ENCODE results near the gene BTBD1. TPM values are rescaled to one million over a fixed set of nuclear protein-coding genes. Genes with fewer than 3 reads are reported as not detected.
"Not testable (repeated sequence)": the region's sequence is repeated elsewhere in the genome, so short reads cannot be mapped to it uniquely, and the experiment has no call there.

Gene BTBD1
- total RNA-seq, 2 donors from 2014 or later: 35.9 to 37.0 TPM

GRCh38 chr15:83098079-83098478, 31.0 kb upstream of the BTBD1 start:
- Histone ChIP-seq H3K9ac (ENCODE audit: extremely low read depth, low read length, poor library complexity, severe bottlenecking) (no peak overlapping the region), H3K27ac (ENCODE audit: low read depth, low read length) (no peak overlapping the region), H3K36me3 (ENCODE audit: control insufficient read depth, insufficient read depth, low read length) (no peaks in the 10 kb centered on the region), H3K4me3 (ENCODE audit: low read length) (no peak overlapping the region), H3K9me3 (ENCODE audit: control insufficient read depth, low read length) (no peaks in the 10 kb centered on the region), H3K4me1 (ENCODE audit: control insufficient read depth, insufficient read depth, low read length) (peaks cover 3% of the 10 kb centered on the region), H3K27me3 (ENCODE audit: control insufficient read depth, insufficient read depth, low read length, poor library complexity, severe bottlenecking) (peaks cover 4% of the 10 kb centered on the region)
- no peak for DNase-seq
- no peaks in the 10 kb centered on the region for H3K9me3 Mint-ChIP-seq
- H3K27me3 Mint-ChIP-seq (ENCODE audit: insufficient read depth): peaks cover 45% of the 10 kb centered on the region
- no peaks in the 10 kb centered on the region for H3K36me3 Mint-ChIP-seq (ENCODE audit: low read depth)
- H3K4me1 Mint-ChIP-seq: peaks cover 5% of the 10 kb centered on the region
- H3K4me3 Mint-ChIP-seq: no peak overlapping the region
- H3K27ac Mint-ChIP-seq: no peak overlapping the region
- TF ChIP-seq, protein P1, sequence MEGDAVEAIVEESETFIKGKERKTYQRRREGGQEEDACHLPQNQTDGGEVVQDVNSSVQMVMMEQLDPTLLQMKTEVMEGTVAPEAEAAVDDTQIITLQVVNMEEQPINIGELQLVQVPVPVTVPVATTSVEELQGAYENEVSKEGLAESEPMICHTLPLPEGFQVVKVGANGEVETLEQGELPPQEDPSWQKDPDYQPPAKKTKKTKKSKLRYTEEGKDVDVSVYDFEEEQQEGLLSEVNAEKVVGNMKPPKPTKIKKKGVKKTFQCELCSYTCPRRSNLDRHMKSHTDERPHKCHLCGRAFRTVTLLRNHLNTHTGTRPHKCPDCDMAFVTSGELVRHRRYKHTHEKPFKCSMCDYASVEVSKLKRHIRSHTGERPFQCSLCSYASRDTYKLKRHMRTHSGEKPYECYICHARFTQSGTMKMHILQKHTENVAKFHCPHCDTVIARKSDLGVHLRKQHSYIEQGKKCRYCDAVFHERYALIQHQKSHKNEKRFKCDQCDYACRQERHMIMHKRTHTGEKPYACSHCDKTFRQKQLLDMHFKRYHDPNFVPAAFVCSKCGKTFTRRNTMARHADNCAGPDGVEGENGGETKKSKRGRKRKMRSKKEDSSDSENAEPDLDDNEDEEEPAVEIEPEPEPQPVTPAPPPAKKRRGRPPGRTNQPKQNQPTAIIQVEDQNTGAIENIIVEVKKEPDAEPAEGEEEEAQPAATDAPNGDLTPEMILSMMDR (conservative IDR thresholded peaks at IDR 0.05): no peak

GRCh38 chr15:83094583-83094982, 27.5 kb upstream of the BTBD1 start:
- no peaks in the 10 kb centered on the region for H3K9me3 ChIP-seq (ENCODE audit: control insufficient read depth, low read length)
- Mint-ChIP-seq H3K4me1 (peaks cover 12% of the 10 kb centered on the region), H3K27me3 (ENCODE audit: insufficient read depth) (peaks cover 32% of the 10 kb centered on the region), H3K9me3 (no peaks in the 10 kb centered on the region), H3K4me3 (no peak overlapping the region), H3K27ac (no peak overlapping the region), H3K36me3 (ENCODE audit: low read depth) (no peaks in the 10 kb centered on the region)
- H3K9ac ChIP-seq (ENCODE audit: extremely low read depth, low read length, poor library complexity, severe bottlenecking): no peak overlapping the region
- H3K4me1 ChIP-seq (ENCODE audit: control insufficient read depth, insufficient read depth, low read length): peaks cover 9% of the 10 kb centered on the region
- H3K27ac ChIP-seq (ENCODE audit: low read depth, low read length): no peak overlapping the region
- WGBS, 2 experiments (ENCODE audit: insufficient coverage in 1 of 2, insufficient read length in 1 of 2): 87 to 88% methylated on average over 5 of the region's 5 CpGs
- H3K36me3 ChIP-seq (ENCODE audit: control insufficient read depth, insufficient read depth, low read length): no peaks in the 10 kb centered on the region
- H3K4me3 ChIP-seq (ENCODE audit: low read length): no peak overlapping the region
- peaks cover 4% of the 10 kb centered on the region for H3K27me3 ChIP-seq (ENCODE audit: control insufficient read depth, insufficient read depth, low read length, poor library complexity, severe bottlenecking)
- DNase-seq: no peak
- TF ChIP-seq, protein P1 (conservative IDR thresholded peaks at IDR 0.05): no peak

DNA sequence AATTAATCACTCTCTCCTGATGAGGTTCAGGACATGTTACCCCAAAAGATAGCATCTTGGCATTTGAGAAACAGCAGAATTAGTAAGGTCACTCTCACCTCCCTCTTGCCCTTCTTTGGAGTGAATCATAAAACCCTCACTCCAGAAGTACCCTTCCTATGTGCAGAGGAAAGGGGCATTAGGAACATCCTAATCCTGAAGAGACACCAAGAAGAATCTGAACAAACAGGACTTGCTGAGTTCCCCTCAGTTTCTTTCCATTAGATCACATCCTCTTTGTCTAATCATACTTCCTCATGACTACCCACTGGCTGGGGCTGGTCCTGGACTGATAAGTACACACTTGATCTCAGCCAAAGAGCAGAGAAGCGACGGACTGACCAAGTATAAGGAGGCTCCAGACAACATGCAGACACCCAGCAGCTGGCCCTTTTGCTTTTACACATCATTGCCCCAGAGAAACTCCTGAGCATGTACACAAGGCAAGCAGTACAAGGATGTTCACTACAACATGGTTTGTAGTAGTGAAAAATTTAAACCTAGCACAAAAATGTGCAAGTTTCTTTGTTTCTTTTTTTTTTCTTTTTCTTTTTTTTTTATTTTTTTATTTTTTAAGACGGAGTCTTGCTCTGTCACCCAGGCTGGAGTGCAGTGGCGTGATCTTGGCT, 25.4 kb upstream of the BTBD1 start:
- Mint-ChIP-seq H3K4me3 (no peak overlapping the region), H3K27ac (no peak overlapping the region), H3K9me3 (no peaks in the 10 kb centered on the region), H3K36me3 (ENCODE audit: low read depth) (no peaks in the 10 kb centered on the region), H3K4me1 (peaks cover 12% of the 10 kb centered on the region), H3K27me3 (ENCODE audit: insufficient read depth) (peaks cover 13% of the 10 kb centered on the region)
- no peak overlapping the region for H3K27ac ChIP-seq (ENCODE audit: low read depth, low read length)
- no peak overlapping the region for H3K4me3 ChIP-seq (ENCODE audit: low read length)
- WGBS, 2 experiments (ENCODE audit: insufficient coverage in 1 of 2, insufficient read length in 1 of 2): 100% methylated on average over 2 to 4 of the region's 4 CpGs
- H3K9ac ChIP-seq (ENCODE audit: extremely low read depth, low read length, poor library complexity, severe bottlenecking): no peak overlapping the region
- no peak for DNase-seq
- peaks cover 4% of the 10 kb centered on the region for H3K27me3 ChIP-seq (ENCODE audit: control insufficient read depth, insufficient read depth, low read length, poor library complexity, severe bottlenecking)
- no peaks in the 10 kb centered on the region for H3K36me3 ChIP-seq (ENCODE audit: control insufficient read depth, insufficient read depth, low read length)
- peaks cover 9% of the 10 kb centered on the region for H3K4me1 ChIP-seq (ENCODE audit: control insufficient read depth, insufficient read depth, low read length)
- TF ChIP-seq, protein P1 (conservative IDR thresholded peaks at IDR 0.05): no peak
- H3K9me3 ChIP-seq (ENCODE audit: control insufficient read depth, low read length): no peaks in the 10 kb centered on the region

DNA sequence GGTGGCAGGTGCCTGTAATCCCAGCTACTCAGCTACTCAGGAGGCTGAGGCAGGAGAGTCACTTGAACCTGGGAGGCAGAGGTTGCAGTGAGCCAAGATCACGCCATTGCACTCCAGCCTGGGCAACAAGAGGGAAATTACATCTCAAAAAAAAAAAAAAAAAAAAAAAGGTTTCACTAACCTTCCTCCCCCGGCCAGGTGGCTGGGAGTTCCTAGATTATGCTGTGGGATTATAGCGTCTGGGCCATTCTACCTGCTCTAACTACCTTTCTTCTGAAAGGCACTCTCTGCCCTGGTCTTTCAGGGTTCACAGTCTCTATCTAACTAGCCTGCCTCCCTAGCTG, 24.9 kb upstream of the BTBD1 start:
- not testable (repeated sequence) for H3K9me3 ChIP-seq (ENCODE audit: control insufficient read depth, low read length); H3K27ac ChIP-seq (ENCODE audit: low read depth, low read length); H3K4me3 ChIP-seq (ENCODE audit: low read length); H3K27ac Mint-ChIP-seq; H3K36me3 ChIP-seq (ENCODE audit: control insufficient read depth, insufficient read depth, low read length); H3K27me3 Mint-ChIP-seq (ENCODE audit: insufficient read depth); H3K36me3 Mint-ChIP-seq (ENCODE audit: low read depth); H3K9ac ChIP-seq (ENCODE audit: extremely low read depth, low read length, poor library complexity, severe bottlenecking); H3K4me1 ChIP-seq (ENCODE audit: control insufficient read depth, insufficient read depth, low read length); H3K27me3 ChIP-seq (ENCODE audit: control insufficient read depth, insufficient read depth, low read length, poor library complexity, severe bottlenecking); H3K4me3 Mint-ChIP-seq; H3K9me3 Mint-ChIP-seq; DNase-seq
- 96 to 100% methylated on average over 1 to 2 of the region's 3 CpGs for WGBS, 2 experiments (ENCODE audit: insufficient coverage in 1 of 2, insufficient read length in 1 of 2)
- peaks cover 12% of the 10 kb centered on the region for H3K4me1 Mint-ChIP-seq

Data from endodermal cell (in vitro differentiated cells).